K562 (cell line): Measurements from ENCODE around the gene SRSF9. TPM values are rescaled to one million over a fixed set of nuclear protein-coding genes. Genes with fewer than 3 reads are reported as not detected.

Experiments
- ATAC-seq: fragments of 200-7000 bp; cut with Tn5 transposase; 3 replicates; pipeline ENCODE4 v1.9.1; 2020; ENCODE audit warnings: moderate library complexity
- BruUV-seq: library from RNA; stranded (reverse); fragments of 400-500 nt; replicated peaks from 2 replicates; lab custom pipeline; 2021; lab: Mats Ljungman, UMichigan
- CTCF ChIA-PET: fragments of 300-600 bp; formaldehyde crosslinking; extraction: SDS; loops from one replicate; lab custom pipeline; 2021; ENCODE audit warnings: low intra/inter-chr PET ratio; lab: Yijun Ruan, JAX
- POLR2A ChIA-PET: fragments of 300-600, 350-650 bp; sonication (Branson Sonifier 250); formaldehyde crosslinking; extraction: SDS; loops from one replicate; lab custom pipeline; 2021; ENCODE audit warnings: antibody characterized with exemption, inconsistent platforms; lab: Yijun Ruan, JAX
- DNase-seq, 4 experiments: peaks; one replicate each; pipeline versions ENCODE4 v3.0.0 to v3.0.0-alpha.2; 2011 to 2018; ENCODE audit warnings: low spot score in 3 of 4, mixed read lengths in 3 of 4; ENCODE audit errors: extremely low read depth in 1 of 4
- FAIRE-seq: peaks from 2 replicates; lab custom pipeline; 2011; peaks lifted over from hg19 to GRCh38; lab: Jason Lieb, UNC
- H2AFZ ChIP-seq: 2 replicates; pipeline ENCODE4 v1.6.0; 2011; ENCODE audit warnings: low read depth, low read length, control low read depth, inconsistent platforms
- H3K27ac ChIP-seq: fragments of 200-600 bp; 3 replicates; pipeline ENCODE4 v1.8.0; 2011; ENCODE audit warnings: low read depth, mild to moderate bottlenecking, control low read depth, inconsistent platforms, low read length, moderate library complexity, mixed read lengths; ENCODE audit errors: extremely low read depth
- H3K27me3 ChIP-seq, 2 experiments: fragments of 300-600 bp in 1 of 2; 2 replicates in 1 of 2; 3 replicates in 1 of 2; pipeline versions ENCODE4 v1.6.0 to v1.8.0; 2011; ENCODE audit warnings: inconsistent platforms in 2 of 2, low read length in 2 of 2, mild to moderate bottlenecking in 1 of 2, mixed read lengths in 1 of 2, moderate library complexity in 1 of 2; ENCODE audit not compliant: control insufficient read depth in 2 of 2, insufficient read depth in 2 of 2
- H3K36me3 ChIP-seq: fragments of 300-600 bp; 3 replicates; pipeline ENCODE4 v1.8.0; 2011; ENCODE audit warnings: mild to moderate bottlenecking, low read length, inconsistent platforms; ENCODE audit not compliant: control insufficient read depth, insufficient read depth
- H3K4me1 ChIP-seq, 2 experiments: fragments of 200-600 bp in 1 of 2; replicated peaks in 1 of 2; 2 replicates in 1 of 2; 3 replicates in 1 of 2; pipeline versions ENCODE4 v1.5.1 to v1.8.0; 2011; ENCODE audit warnings: inconsistent platforms in 2 of 2, low read length in 2 of 2, mild to moderate bottlenecking in 1 of 2, mixed read lengths in 1 of 2, moderate library complexity in 1 of 2; ENCODE audit not compliant: control insufficient read depth in 2 of 2, insufficient read depth in 2 of 2
- H3K4me2 ChIP-seq: 2 replicates; pipeline ENCODE4 v1.6.1; 2011; ENCODE audit warnings: low read length, control low read depth, inconsistent platforms, mixed read lengths; ENCODE audit not compliant: insufficient read depth
- H3K4me3 ChIP-seq: fragments of 200-600 bp; sonication (generic), shearing (Covaris generic); 2 replicates; pipeline ENCODE4 v1.5.1; 2016; ENCODE audit warnings: control low read depth, inconsistent platforms
- H3K79me2 ChIP-seq: fragments of 200-600 bp; 3 replicates; pipeline ENCODE4 v1.8.0; 2011; ENCODE audit warnings: low read length, inconsistent platforms; ENCODE audit not compliant: control insufficient read depth, insufficient read depth
- H3K9ac ChIP-seq, 2 experiments: 2 replicates each; pipeline versions ENCODE4 v1.6.0 to v1.6.1; 2011; ENCODE audit warnings: low read depth in 2 of 2, low read length in 2 of 2, control low read depth in 1 of 2, inconsistent platforms in 1 of 2, mild to moderate bottlenecking in 1 of 2, mixed read lengths in 1 of 2; ENCODE audit not compliant: insufficient read depth in 1 of 2
- H3K9me1 ChIP-seq: one replicate; pipeline ENCODE4 v1.6.0; 2011; ENCODE audit warnings: inconsistent platforms, mild to moderate bottlenecking, low read length, moderate library complexity; ENCODE audit not compliant: control insufficient read depth, insufficient read depth
- H3K9me3 ChIP-seq: replicated peaks from 2 replicates; pipeline ENCODE4 v1.5.1; 2011; ENCODE audit warnings: low read depth, low read length, inconsistent platforms; ENCODE audit not compliant: control insufficient read depth, insufficient read depth
- H4K20me1 ChIP-seq: replicated peaks from 2 replicates; pipeline ENCODE4 v1.6.1; 2011; ENCODE audit warnings: low read length, inconsistent platforms, mixed read lengths; ENCODE audit not compliant: control insufficient read depth, insufficient read depth
- HDAC3 ChIP-seq: fragments of 450-650 bp; IDR thresholded peaks from 2 replicates; pipeline ENCODE4 v1.6.1; 2018; ENCODE audit warnings: borderline replicate concordance, mild to moderate bottlenecking, moderate library complexity; ENCODE audit not compliant: partially characterized antibody
- WGBS: fragments of 100-300 bp; shearing (Covaris generic); methylation state at CpG from one replicate; pipeline ENCODE4 v1.1.6; 2016; ENCODE audit warnings: low coverage, mixed read lengths; ENCODE audit not compliant: insufficient coverage; ENCODE audit errors: missing lambda C conversion rate; 5-methylcytosine and 5-hydroxymethylcytosine counted together
- in situ Hi-C: fragments of 300-500 bp; cut with MboI; formaldehyde crosslinking; loops from 4 replicates; pipeline ENCODE4 v1.15.0; 2018; ENCODE audit warnings: inconsistent platforms, mixed read lengths
- intact Hi-C: fragments of 100-400 bp; cut with micrococcal nuclease; formaldehyde crosslinking; loops from 2 replicates; pipeline ENCODE4 v1.14.2; 2022
- polyA plus RNA-seq, 8 experiments: library from polyadenylated mRNA; depleted of rRNA in 4 of 8; stranded (reverse) in 5 of 8; unstranded in 3 of 8; fragments of >200 nt; fragmentation: Nextera tagmentation in 2 of 8; fragmentation: Illumina TruSeq in 1 of 8; extraction: Ambion mirVana in 2 of 8; extraction: Trizol in 1 of 8; gene quantifications; 2 replicates each; pipeline versions ENCODE4 v1.2.1 to v1.2.3, GENCODE V29; 2011 to 2014; ENCODE audit warnings: inconsistent platforms in 1 of 8, missing spikeins in 1 of 8
- total RNA-seq, 7 experiments: library from RNA; depleted of rRNA in 6 of 7; stranded (reverse); fragments of >200 nt in 6 of 7; fragmentation: Illumina TruSeq in 2 of 7; extraction: Trizol in 2 of 7; gene quantifications; 2 replicates each; pipeline versions ENCODE4 v1.2.1 to v1.2.3, GENCODE V29; 2011 to 2021; ENCODE audit warnings: low replicate concordance in 1 of 7
- TF ChIP-seq, protein P1 (sequence below): fragments of 200-800 bp; sonication (Bioruptor generic); IDR thresholded peaks from 2 replicates; pipeline ENCODE4 v1.6.1; 2017; ENCODE audit warnings: missing genetic modification characterization, missing compliant biosample characterization

The SRSF9 gene
- total and polyA plus RNA-seq, 9 of the 15 experiments (the other 6 are each of a cell fraction or from before 2014, with no cell fraction given) = 40.3 to 291 (median 230) TPM

DNA sequence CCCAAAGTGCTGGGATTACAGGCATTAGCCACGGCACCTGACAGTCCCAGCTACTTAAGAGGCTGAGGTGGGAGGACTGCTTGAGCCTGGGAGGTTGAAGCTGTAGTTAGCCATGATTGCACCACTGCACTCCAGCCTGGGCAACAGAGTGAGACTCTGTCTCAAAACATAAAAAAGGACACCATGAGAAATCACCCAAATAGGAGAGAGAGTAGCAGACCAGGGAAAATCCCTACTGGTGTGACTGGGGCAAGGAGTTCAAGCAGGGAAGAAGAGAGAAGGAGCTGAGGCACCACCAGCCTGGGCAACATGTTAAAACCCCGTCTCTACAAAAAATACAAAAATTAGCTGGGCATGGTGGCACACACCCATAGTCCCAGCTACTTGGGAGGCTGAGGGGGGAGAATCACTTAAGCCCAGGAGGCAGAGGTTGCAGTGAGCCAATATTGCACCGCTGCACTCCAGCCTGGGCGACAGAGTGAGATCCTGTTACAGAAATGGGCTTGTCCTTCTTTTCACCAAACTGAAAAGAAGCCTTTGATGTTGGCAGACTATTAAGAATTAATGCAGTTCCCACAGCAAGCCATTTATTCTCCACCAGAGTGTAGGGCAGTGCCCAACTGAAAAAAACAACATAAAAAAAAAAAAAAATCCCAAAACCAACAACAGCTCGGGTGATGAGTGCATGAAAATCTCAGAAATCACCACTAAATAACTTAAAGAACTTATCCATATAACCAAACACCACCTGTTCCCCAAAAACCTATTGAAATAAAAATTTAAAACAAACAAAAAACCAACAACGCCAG is 4.5 kb upstream of the SRSF9 start:
- POLR2A ChIA-PET = interaction anchor here (0.7 to 2.9 kb wide), 10 partner anchors 10 to 183 kb away, joined by 3 to 13 read pairs (median 8); partner anchors contain the start of genes DYNLL1 and RNU4-2
- Histone ChIP-seq H3K9ac (peak overlapping the region in 1 of 2 experiments; percentile 13; a peak in 1 of 4 replicates), H3K4me2 (peak overlapping the region; percentile 2; the same call in 1 of the 2 replicates)

More for the DNA sequence above, 4.5 kb upstream of the SRSF9 start:
- DNase-seq (no peak), ATAC-seq (no peak), FAIRE-seq (no peak)
- H2AFZ ChIP-seq = no peak overlapping the region
- H3K9me1 ChIP-seq = no peaks in the 10 kb centered on the region
- no peaks in the 10 kb centered on the region for H3K27me3 ChIP-seq
- no peak overlapping the region for H3K27ac ChIP-seq
- H3K79me2 ChIP-seq = peaks cover 62% of the 10 kb centered on the region
- intact Hi-C loops (no loop called here), in situ Hi-C loops (no loop called here)
- H3K36me3 ChIP-seq = peaks cover 3% of the 10 kb centered on the region; the same call in 2 of the 3 replicates
- no TSS peak for BruUV-seq
- no peaks in the 10 kb centered on the region for H4K20me1 ChIP-seq
- no peak overlapping the region for H3K4me3 ChIP-seq
- H3K4me1 ChIP-seq = peaks cover 26 to 33% of the 10 kb centered on the region in 2 experiments
- TF ChIP-seq, protein P1, sequence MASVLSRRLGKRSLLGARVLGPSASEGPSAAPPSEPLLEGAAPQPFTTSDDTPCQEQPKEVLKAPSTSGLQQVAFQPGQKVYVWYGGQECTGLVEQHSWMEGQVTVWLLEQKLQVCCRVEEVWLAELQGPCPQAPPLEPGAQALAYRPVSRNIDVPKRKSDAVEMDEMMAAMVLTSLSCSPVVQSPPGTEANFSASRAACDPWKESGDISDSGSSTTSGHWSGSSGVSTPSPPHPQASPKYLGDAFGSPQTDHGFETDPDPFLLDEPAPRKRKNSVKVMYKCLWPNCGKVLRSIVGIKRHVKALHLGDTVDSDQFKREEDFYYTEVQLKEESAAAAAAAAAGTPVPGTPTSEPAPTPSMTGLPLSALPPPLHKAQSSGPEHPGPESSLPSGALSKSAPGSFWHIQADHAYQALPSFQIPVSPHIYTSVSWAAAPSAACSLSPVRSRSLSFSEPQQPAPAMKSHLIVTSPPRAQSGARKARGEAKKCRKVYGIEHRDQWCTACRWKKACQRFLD = 0 out of 2 replicates have a peak, but pooled peaks have one; percentile 24
- TF ChIP-seq HDAC3 = no peak
- 65% methylated on average over 6 of the region's 6 CpGs for WGBS
- no peaks in the 10 kb centered on the region for H3K9me3 ChIP-seq
- CTCF ChIA-PET = no interaction called here
